HepG2 (cell line): Measurements from ENCODE around the gene TRMT2A. TPM values are rescaled to one million over a fixed set of nuclear protein-coding genes. Genes with fewer than 3 reads are reported as not detected.

Experiments used
- EP300 ChIP-seq, 3 experiments: sonication (generic) in 1 of 3; formaldehyde crosslinking in 1 of 3; IDR thresholded peaks; 2 replicates each; pipeline versions ENCODE4 v1.5.1 to v1.6.1; 2011 to 2020; ENCODE audit warnings: low read depth in 2 of 3, low read length in 2 of 3, borderline replicate concordance in 1 of 3, improper control_type of control experiment in 1 of 3, mild to moderate bottlenecking in 1 of 3, missing genetic modification reagents in 1 of 3, moderate library complexity in 1 of 3
- FOXM1 ChIP-seq: sonication (generic); formaldehyde crosslinking; IDR thresholded peaks from 2 replicates; pipeline ENCODE4 v1.5.0; 2020; ENCODE audit warnings: missing genetic modification reagents
- HDAC1 ChIP-seq: sonication (generic); formaldehyde crosslinking; IDR thresholded peaks from 2 replicates; pipeline ENCODE4 v1.5.1; 2020; ENCODE audit warnings: mild to moderate bottlenecking, missing genetic modification reagents
- NFE2 ChIP-seq: sonication (generic); formaldehyde crosslinking; IDR thresholded peaks from 2 replicates; pipeline ENCODE4 v1.4.0; 2020; ENCODE audit warnings: missing genetic modification reagents
- RBM22 ChIP-seq: fragments of 200-400 bp; formaldehyde crosslinking; optimal IDR thresholded peaks from 2 replicates; pipeline ENCODE3; 2017; ENCODE audit warnings: mild to moderate bottlenecking, low read length, moderate library complexity
- RCOR2 ChIP-seq: IDR thresholded peaks from 2 replicates; pipeline ENCODE4 v1.6.1; 2016; ENCODE audit warnings: missing biosample characterization, missing genetic modification reagents
- SIX4 ChIP-seq: sonication (generic); formaldehyde crosslinking; IDR thresholded peaks from 2 replicates; pipeline ENCODE4 v1.4.0; 2020; ENCODE audit warnings: missing genetic modification reagents
- SNAPC2 ChIP-seq: sonication (generic); formaldehyde crosslinking; IDR thresholded peaks from 2 replicates; pipeline ENCODE4 v1.8.1; 2022; ENCODE audit warnings: mild to moderate bottlenecking, missing genetic modification reagents
- TCF12 ChIP-seq, 2 experiments: fragments of 450-650 bp in 1 of 2; sonication (generic) in 1 of 2; formaldehyde crosslinking in 1 of 2; IDR thresholded peaks; 2 replicates each; pipeline versions ENCODE4 v1.6.1 to v1.8.0; 2017 to 2022; ENCODE audit warnings: antibody characterized with exemption in 1 of 2, mild to moderate bottlenecking in 1 of 2, missing genetic modification reagents in 1 of 2, moderate library complexity in 1 of 2
- ZNF354B ChIP-seq: sonication (generic); formaldehyde crosslinking; IDR thresholded peaks from 2 replicates; pipeline ENCODE4 v1.8.0; 2022; ENCODE audit warnings: mild to moderate bottlenecking, missing genetic modification reagents
- ZNF451 ChIP-seq: sonication (generic); formaldehyde crosslinking; IDR thresholded peaks from 2 replicates; pipeline ENCODE4 v1.5.0; 2020; ENCODE audit warnings: mild to moderate bottlenecking, missing genetic modification reagents
- ZNF484 ChIP-seq: sonication (generic); formaldehyde crosslinking; IDR thresholded peaks from 2 replicates; pipeline ENCODE4 v1.5.1; 2020; ENCODE audit warnings: mild to moderate bottlenecking, low read depth, missing genetic modification reagents, borderline replicate concordance
- ZNF512 ChIP-seq: sonication (generic); formaldehyde crosslinking; IDR thresholded peaks from 2 replicates; pipeline ENCODE4 v1.4.0; 2020; ENCODE audit warnings: mild to moderate bottlenecking, missing genetic modification reagents
- ZNF567 ChIP-seq: sonication (generic); formaldehyde crosslinking; IDR thresholded peaks from 2 replicates; pipeline ENCODE4 v1.8.1; 2023; ENCODE audit warnings: mild to moderate bottlenecking, missing genetic modification reagents, borderline replicate concordance
- ZNF790 ChIP-seq: sonication (generic); formaldehyde crosslinking; IDR thresholded peaks from 2 replicates; pipeline ENCODE4 v1.8.0; 2022; ENCODE audit warnings: missing genetic modification reagents, mild to moderate bottlenecking, borderline replicate concordance
- polyA plus RNA-seq, 8 experiments: library from polyadenylated mRNA; depleted of rRNA in 3 of 8; stranded (reverse) in 7 of 8; unstranded in 1 of 8; fragments of >200 nt; fragmentation: Illumina TruSeq in 4 of 8; extraction: Trizol in 4 of 8; gene quantifications; 2 replicates each; pipeline versions ENCODE4 v1.2.1 to v1.2.3, GENCODE V29; 2011 to 2016; ENCODE audit warnings: low read depth in 4 of 8, missing spikeins in 1 of 8, mixed read lengths in 1 of 8; ENCODE audit not compliant: insufficient read depth in 1 of 8
- total RNA-seq, 5 experiments: library from RNA; depleted of rRNA; stranded (reverse); fragments of >200 nt; fragmentation: Illumina TruSeq; extraction: Trizol; gene quantifications; 2 replicates each; pipeline ENCODE4 v1.2.3, GENCODE V29; 2016; ENCODE audit warnings: low read depth in 1 of 5
- TF ChIP-seq, protein P1 (sequence below): IDR thresholded peaks from 2 replicates; pipeline ENCODE4 v1.6.1; 2016
- TF ChIP-seq, protein P2 (sequence below): sonication (generic); formaldehyde crosslinking; IDR thresholded peaks from 2 replicates; pipeline ENCODE4 v1.5.0; 2020; ENCODE audit warnings: mild to moderate bottlenecking, missing genetic modification reagents
- TF ChIP-seq, protein P3 (sequence below): sonication (generic); formaldehyde crosslinking; conservative IDR thresholded peaks from 2 replicates; pipeline ENCODE4 v1.8.0; 2022; ENCODE audit warnings: low read depth, missing genetic modification reagents
- TF ChIP-seq, protein P4 (sequence below): sonication (generic); formaldehyde crosslinking; conservative IDR thresholded peaks from 2 replicates; pipeline ENCODE4 v1.4.0; 2020; ENCODE audit warnings: missing genetic modification reagents

The TRMT2A gene
- total and polyA plus RNA-seq, 2 of the 13 experiments (the other 11 are each of a cell fraction or from before 2014, with no cell fraction given) = 24.0 to 30.3 TPM

- 0 out of 2 replicates have a peak, but pooled peaks have one; percentile 35 for TF ChIP-seq NFE2 (CRISPR knock-in tag)
- peak; percentile 91 for TF ChIP-seq ZNF451 (CRISPR knock-in tag)
- TF ChIP-seq, protein P1, sequence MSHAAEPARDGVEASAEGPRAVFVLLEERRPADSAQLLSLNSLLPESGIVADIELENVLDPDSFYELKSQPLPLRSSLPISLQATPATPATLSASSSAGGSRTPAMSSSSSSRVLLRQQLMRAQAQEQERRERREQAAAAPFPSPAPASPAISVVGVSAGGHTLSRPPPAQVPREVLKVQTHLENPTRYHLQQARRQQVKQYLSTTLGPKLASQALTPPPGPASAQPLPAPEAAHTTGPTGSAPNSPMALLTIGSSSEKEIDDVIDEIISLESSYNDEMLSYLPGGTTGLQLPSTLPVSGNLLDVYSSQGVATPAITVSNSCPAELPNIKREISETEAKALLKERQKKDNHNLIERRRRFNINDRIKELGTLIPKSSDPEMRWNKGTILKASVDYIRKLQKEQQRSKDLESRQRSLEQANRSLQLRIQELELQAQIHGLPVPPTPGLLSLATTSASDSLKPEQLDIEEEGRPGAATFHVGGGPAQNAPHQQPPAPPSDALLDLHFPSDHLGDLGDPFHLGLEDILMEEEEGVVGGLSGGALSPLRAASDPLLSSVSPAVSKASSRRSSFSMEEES (CRISPR knock-in tag) = peak; percentile 73; the same call in 1 of the 2 replicates
- TF ChIP-seq ZNF512 = no peak
- peak; percentile 62; the same call in 1 of the 2 replicates for TF ChIP-seq HDAC1
- TF ChIP-seq, protein P2, sequence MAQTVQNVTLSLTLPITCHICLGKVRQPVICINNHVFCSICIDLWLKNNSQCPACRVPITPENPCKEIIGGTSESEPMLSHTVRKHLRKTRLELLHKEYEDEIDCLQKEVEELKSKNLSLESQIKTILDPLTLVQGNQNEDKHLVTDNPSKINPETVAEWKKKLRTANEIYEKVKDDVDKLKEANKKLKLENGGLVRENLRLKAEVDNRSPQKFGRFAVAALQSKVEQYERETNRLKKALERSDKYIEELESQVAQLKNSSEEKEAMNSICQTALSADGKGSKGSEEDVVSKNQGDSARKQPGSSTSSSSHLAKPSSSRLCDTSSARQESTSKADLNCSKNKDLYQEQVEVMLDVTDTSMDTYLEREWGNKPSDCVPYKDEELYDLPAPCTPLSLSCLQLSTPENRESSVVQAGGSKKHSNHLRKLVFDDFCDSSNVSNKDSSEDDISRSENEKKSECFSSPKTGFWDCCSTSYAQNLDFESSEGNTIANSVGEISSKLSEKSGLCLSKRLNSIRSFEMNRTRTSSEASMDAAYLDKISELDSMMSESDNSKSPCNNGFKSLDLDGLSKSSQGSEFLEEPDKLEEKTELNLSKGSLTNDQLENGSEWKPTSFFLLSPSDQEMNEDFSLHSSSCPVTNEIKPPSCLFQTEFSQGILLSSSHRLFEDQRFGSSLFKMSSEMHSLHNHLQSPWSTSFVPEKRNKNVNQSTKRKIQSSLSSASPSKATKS (CRISPR knock-in tag) = no peak
- TF ChIP-seq RBM22 = no peak
- TF ChIP-seq ZNF567 = peak; percentile 57; the same call in 1 of the 2 replicates
- TF ChIP-seq TCF12 (IDR thresholded peaks at IDR 0.05) = no peak
- TF ChIP-seq TCF12 (CRISPR knock-in tag; IDR thresholded peaks at IDR 0.05) = no peak
- TF ChIP-seq, protein P3, sequence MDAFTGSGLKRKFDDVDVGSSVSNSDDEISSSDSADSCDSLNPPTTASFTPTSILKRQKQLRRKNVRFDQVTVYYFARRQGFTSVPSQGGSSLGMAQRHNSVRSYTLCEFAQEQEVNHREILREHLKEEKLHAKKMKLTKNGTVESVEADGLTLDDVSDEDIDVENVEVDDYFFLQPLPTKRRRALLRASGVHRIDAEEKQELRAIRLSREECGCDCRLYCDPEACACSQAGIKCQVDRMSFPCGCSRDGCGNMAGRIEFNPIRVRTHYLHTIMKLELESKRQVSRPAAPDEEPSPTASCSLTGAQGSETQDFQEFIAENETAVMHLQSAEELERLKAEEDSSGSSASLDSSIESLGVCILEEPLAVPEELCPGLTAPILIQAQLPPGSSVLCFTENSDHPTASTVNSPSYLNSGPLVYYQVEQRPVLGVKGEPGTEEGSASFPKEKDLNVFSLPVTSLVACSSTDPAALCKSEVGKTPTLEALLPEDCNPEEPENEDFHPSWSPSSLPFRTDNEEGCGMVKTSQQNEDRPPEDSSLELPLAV (CRISPR knock-in tag) = no peak
- 0 out of 2 replicates have a peak, but pooled peaks have one; percentile 25 for TF ChIP-seq ZNF354B (CRISPR knock-in tag)
- TF ChIP-seq EP300 (IDR thresholded peaks at IDR 0.05; ENCODE audit: low read depth in 2 of 2, low read length in 2 of 2) = peak in 1 of 2 experiments; percentile 45; a peak in 1 of 4 replicates
- peak; percentile 40; the same call in 1 of the 2 replicates for TF ChIP-seq EP300 (CRISPR knock-in tag; IDR thresholded peaks at IDR 0.05; ENCODE audit: borderline replicate concordance)
- TF ChIP-seq FOXM1 (CRISPR knock-in tag) = no peak
- peak; percentile 90; the same call in 1 of the 2 replicates for TF ChIP-seq ZNF790 (CRISPR knock-in tag)
- peak; percentile 39; the same call in 1 of the 2 replicates for TF ChIP-seq SIX4 (CRISPR knock-in tag)
- 0 out of 2 replicates have a peak, but pooled peaks have one; percentile 78 for TF ChIP-seq SNAPC2 (CRISPR knock-in tag)
- TF ChIP-seq ZNF484 (CRISPR knock-in tag) = no peak
- TF ChIP-seq, protein P4, sequence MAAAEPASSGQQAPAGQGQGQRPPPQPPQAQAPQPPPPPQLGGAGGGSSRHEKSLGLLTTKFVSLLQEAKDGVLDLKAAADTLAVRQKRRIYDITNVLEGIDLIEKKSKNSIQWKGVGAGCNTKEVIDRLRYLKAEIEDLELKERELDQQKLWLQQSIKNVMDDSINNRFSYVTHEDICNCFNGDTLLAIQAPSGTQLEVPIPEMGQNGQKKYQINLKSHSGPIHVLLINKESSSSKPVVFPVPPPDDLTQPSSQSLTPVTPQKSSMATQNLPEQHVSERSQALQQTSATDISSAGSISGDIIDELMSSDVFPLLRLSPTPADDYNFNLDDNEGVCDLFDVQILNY = peak; percentile 99
- TF ChIP-seq RCOR2 (CRISPR knock-in tag) = no peak
These were observed 37.1 kb downstream of the TRMT2A start, which contains the start of gene DGCR8 (continued) for GRCh38 chr22:20079745-20080444.
